HCT116 (cell line): ENCODE results near the gene CARD14. TPM values are rescaled to one million over a fixed set of nuclear protein-coding genes. Genes with fewer than 3 reads are reported as not detected.

Experiments used
- ATAC-seq: fragments of 200-7000 bp; cut with Tn5 transposase; 2 replicates; pipeline ENCODE4 v1.9.1; 2020; ENCODE audit warnings: mild to moderate bottlenecking, moderate library complexity
- BruUV-seq: library from RNA; stranded (reverse); fragments of 400-500 nt; replicated peaks from 2 replicates; lab custom pipeline; 2021; lab: Mats Ljungman, UMichigan
- CTCF ChIA-PET: fragments of 300-600 bp; sonication (Branson Sonifier 250); formaldehyde crosslinking; loops from one replicate; lab custom pipeline; 2021; ENCODE audit warnings: antibody characterized with exemption; lab: Charles Lee
- POLR2A ChIA-PET: fragments of 300-600, 350-600 bp; sonication (Branson Sonifier 250); formaldehyde crosslinking; loops from one replicate; lab custom pipeline; 2021; ENCODE audit warnings: antibody characterized with exemption; lab: Charles Lee
- RAD21 ChIA-PET, 2 experiments: fragments of 300-600 bp; sonication (Branson Sonifier 250); formaldehyde crosslinking; loops; one replicate each; lab custom pipeline; 2023; ENCODE audit warnings: low total read pairs in 2 of 2; ENCODE audit not compliant: uncharacterized antibody in 2 of 2, unreplicated experiment in 2 of 2, low non-redundant PET in 1 of 2; lab: Charles Lee
- DNase-seq: peaks from one replicate; pipeline ENCODE4 v3.0.0-alpha.2; 2010; ENCODE audit warnings: low read depth, low spot score
- H2AFZ ChIP-seq: fragments of 200-600 bp; shearing (Covaris generic), sonication (generic); 2 replicates; pipeline ENCODE4 v1.6.1; 2017; ENCODE audit warnings: low read depth, mixed run types, mixed read lengths, antibody characterized with exemption, low read length; ENCODE audit not compliant: poor library complexity, severe bottlenecking
- H3K27ac ChIP-seq: 2 replicates; pipeline ENCODE4 v1.5.1; 2012; ENCODE audit warnings: low read depth, low read length
- H3K27me3 ChIP-seq: fragments of 200-600 bp; sonication (generic); 2 replicates; pipeline ENCODE4 v1.6.1; 2016; ENCODE audit warnings: mixed run types, low read length, mixed read lengths; ENCODE audit not compliant: insufficient read depth
- H3K36me3 ChIP-seq, 2 experiments: fragments of 200-500 bp in 1 of 2; fragments of 200-600 bp in 1 of 2; sonication (Bioruptor generic) in 1 of 2; sonication (generic) in 1 of 2; 2 replicates each; pipeline versions ENCODE4 v1.5.1 to v1.6.1; 2014 to 2016; ENCODE audit warnings: low read length in 2 of 2, inconsistent platforms in 1 of 2, mixed read lengths in 1 of 2, mixed run types in 1 of 2; ENCODE audit not compliant: insufficient read depth in 2 of 2, control insufficient read depth in 1 of 2
- H3K4me1 ChIP-seq, 2 experiments: fragments of 200-600 bp in 1 of 2; sonication (generic) in 1 of 2; 2 replicates each; pipeline versions ENCODE4 v1.5.1 to v1.6.1; 2012 to 2017; ENCODE audit warnings: low read length in 2 of 2, inconsistent platforms in 1 of 2, mild to moderate bottlenecking in 1 of 2, mixed read lengths in 1 of 2, mixed run types in 1 of 2, moderate library complexity in 1 of 2; ENCODE audit not compliant: insufficient read depth in 2 of 2, control insufficient read depth in 1 of 2
- H3K4me2 ChIP-seq: fragments of 200-600 bp; sonication (generic); 2 replicates; pipeline ENCODE4 v1.6.1; 2017; ENCODE audit warnings: mixed run types, low read length, mixed read lengths
- H3K4me3 ChIP-seq, 2 experiments: fragments of 200-600 bp in 1 of 2; sonication (generic) in 1 of 2; replicated peaks in 1 of 2; 2 replicates each; pipeline ENCODE4 v1.5.1; 2011 to 2016; ENCODE audit warnings: low read length in 2 of 2, control low read depth in 1 of 2, low read depth in 1 of 2, mild to moderate bottlenecking in 1 of 2, mixed read lengths in 1 of 2, mixed run types in 1 of 2
- H3K79me2 ChIP-seq: fragments of 200-600 bp; sonication (generic); 2 replicates; pipeline ENCODE4 v1.6.1; 2017; ENCODE audit warnings: mild to moderate bottlenecking, mixed run types, low read length, moderate library complexity, mixed read lengths; ENCODE audit not compliant: insufficient read depth
- H3K9ac ChIP-seq: fragments of 200-600 bp; sonication (generic); 2 replicates; pipeline ENCODE4 v1.6.1; 2016; ENCODE audit warnings: low read length, mixed read lengths
- H3K9me2 ChIP-seq: fragments of 200-600 bp; sonication (generic), shearing (Covaris generic); 2 replicates; pipeline ENCODE4 v1.6.1; 2017; ENCODE audit warnings: mixed run types, mild to moderate bottlenecking, moderate library complexity; ENCODE audit not compliant: insufficient read depth
- H3K9me3 ChIP-seq, 2 experiments: fragments of 200-500 bp in 1 of 2; fragments of 200-600 bp in 1 of 2; sonication (Bioruptor generic) in 1 of 2; sonication (generic) in 1 of 2; 2 replicates each; pipeline ENCODE4 v1.6.1; 2014 to 2017; ENCODE audit warnings: low read length in 2 of 2, mixed read lengths in 2 of 2, inconsistent platforms in 1 of 2, low read depth in 1 of 2, mild to moderate bottlenecking in 1 of 2, mixed run types in 1 of 2, moderate library complexity in 1 of 2; ENCODE audit not compliant: control insufficient read depth in 1 of 2, insufficient read depth in 1 of 2
- H4K20me1 ChIP-seq: fragments of 200-600 bp; sonication (generic), shearing (Covaris generic); 2 replicates; pipeline ENCODE4 v1.6.1; 2017; ENCODE audit warnings: mixed run types, mild to moderate bottlenecking, moderate library complexity; ENCODE audit not compliant: insufficient read depth
- CEBPB ChIP-seq: IDR thresholded peaks from 2 replicates; pipeline ENCODE4 v1.6.1; 2012; ENCODE audit warnings: low read depth
- EGR1 ChIP-seq: IDR thresholded peaks from 2 replicates; pipeline ENCODE4 v1.6.1; 2012; ENCODE audit warnings: low read depth
- EZH2 ChIP-seq: fragments of 200-600 bp; sonication (generic); IDR thresholded peaks from 2 replicates; pipeline ENCODE4 v1.6.1; 2017; ENCODE audit warnings: antibody characterized with exemption, mixed run types
- EZH2phosphoT487 ChIP-seq: fragments of 200-600 bp; IDR thresholded peaks from 2 replicates; pipeline ENCODE4 v1.6.1; 2018; ENCODE audit warnings: antibody characterized with exemption, borderline replicate concordance
- FOSL1 ChIP-seq: IDR thresholded peaks from 2 replicates; pipeline ENCODE4 v1.6.1; 2012; ENCODE audit warnings: low read depth
- JUND ChIP-seq: IDR thresholded peaks from 2 replicates; pipeline ENCODE4 v1.6.1; 2012
- POLR2A ChIP-seq: IDR thresholded peaks from 2 replicates; pipeline ENCODE4 v1.7.0; 2011; ENCODE audit warnings: borderline replicate concordance; ENCODE audit not compliant: insufficient read depth, insufficient read length; ENCODE audit errors: extremely low read depth
- POLR2AphosphoS5 ChIP-seq: IDR thresholded peaks from 2 replicates; pipeline ENCODE4 v1.6.1; 2011; ENCODE audit warnings: mild to moderate bottlenecking, low read depth, low read length, moderate library complexity
- SP1 ChIP-seq: IDR thresholded peaks from 2 replicates; pipeline ENCODE4 v1.6.1; 2012; ENCODE audit warnings: low read depth
- TCF7L2 ChIP-seq: IDR thresholded peaks from 2 replicates; pipeline ENCODE4 v1.7.0; 2011; ENCODE audit warnings: borderline replicate concordance, inconsistent platforms; ENCODE audit not compliant: insufficient read depth, insufficient read length; ENCODE audit errors: extremely low read depth
- YY1 ChIP-seq: IDR thresholded peaks from 2 replicates; pipeline ENCODE4 v1.6.1; 2011; ENCODE audit warnings: low read length, low read depth, moderate library complexity, mild to moderate bottlenecking; ENCODE audit not compliant: insufficient replicate concordance; ENCODE audit errors: extremely low read depth
- intact Hi-C: fragments of 100-400 bp; cut with micrococcal nuclease; formaldehyde crosslinking; loops from 2 replicates; pipeline ENCODE4 v1.10.0; 2022
- total RNA-seq: library from RNA; stranded (reverse); gene quantifications from one replicate; pipeline ENCODE4 v1.2.1, GENCODE V29; 2021; ENCODE audit not compliant: unreplicated experiment
- TF ChIP-seq, protein P1 (sequence below): IDR thresholded peaks from 2 replicates; pipeline ENCODE4 v1.6.1; 2011; ENCODE audit warnings: mild to moderate bottlenecking, low read length, moderate library complexity; ENCODE audit not compliant: insufficient replicate concordance; ENCODE audit errors: extremely low read depth
- TF ChIP-seq, protein P2 (sequence below): IDR thresholded peaks from 2 replicates; pipeline ENCODE4 v1.6.1; 2012; ENCODE audit warnings: low read depth
- TF ChIP-seq, protein P3 (sequence below), 3 experiments: fragments of 200-600 bp in 1 of 3; sonication (generic) in 1 of 3; IDR thresholded peaks in 2 of 3; conservative IDR thresholded peaks in 1 of 3; 2 replicates each; pipeline ENCODE4 v1.5.1; 2012 to 2017; ENCODE audit warnings: low read depth in 2 of 3, low read length in 2 of 3, antibody characterized with exemption in 1 of 3, borderline replicate concordance in 1 of 3, control low read depth in 1 of 3, mild to moderate bottlenecking in 1 of 3, mixed read lengths in 1 of 3, mixed run types in 1 of 3, moderate library complexity in 1 of 3; ENCODE audit not compliant: insufficient read depth in 1 of 3

Gene CARD14
- total RNA-seq, 1 experiment from 2014 or later = 0.25 TPM

DNA sequence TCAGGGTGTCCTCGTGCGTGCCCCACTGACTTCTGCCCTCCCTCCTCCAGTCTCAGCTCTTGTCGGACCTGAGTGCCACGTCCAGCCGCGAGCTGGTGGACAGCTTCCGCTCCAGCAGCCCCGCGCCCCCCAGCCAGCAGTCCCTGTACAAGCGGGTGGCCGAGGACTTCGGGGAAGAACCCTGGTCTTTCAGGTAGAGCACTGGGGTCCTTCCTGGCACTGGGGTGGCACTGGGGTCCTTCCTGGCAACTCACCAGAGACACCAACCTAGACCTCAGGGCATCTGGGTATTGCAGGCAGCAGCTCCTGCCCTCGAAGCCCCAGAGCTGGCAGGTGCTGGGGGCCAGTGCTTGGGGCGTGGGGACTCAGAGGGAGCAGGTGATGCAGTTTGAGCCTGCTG is 25.3 kb downstream of the CARD14 start:
- RAD21 ChIA-PET = no interaction called here

More for the DNA sequence above, 25.3 kb downstream of the CARD14 start:
- no peaks in the 10 kb centered on the region; a peak in 1 of 4 replicates for H3K9me3 ChIP-seq
- H3K9ac ChIP-seq = no peak overlapping the region
- no peaks in the 10 kb centered on the region; the same call in 1 of the 2 replicates for H3K27me3 ChIP-seq
- H3K27ac ChIP-seq = no peak overlapping the region; the same call in 1 of the 2 replicates
- DNase-seq = no peak
- no peak overlapping the region for H2AFZ ChIP-seq
- no peak overlapping the region for H3K4me3 ChIP-seq
- no peak overlapping the region for H3K4me2 ChIP-seq
- TF ChIP-seq JUND = no peak
- TF ChIP-seq EZH2 = no peak
- TF ChIP-seq EZH2phosphoT487 = no peak
- no peak for TF ChIP-seq EGR1
- no peak for TF ChIP-seq POLR2AphosphoS5
- TF ChIP-seq, protein P1, sequence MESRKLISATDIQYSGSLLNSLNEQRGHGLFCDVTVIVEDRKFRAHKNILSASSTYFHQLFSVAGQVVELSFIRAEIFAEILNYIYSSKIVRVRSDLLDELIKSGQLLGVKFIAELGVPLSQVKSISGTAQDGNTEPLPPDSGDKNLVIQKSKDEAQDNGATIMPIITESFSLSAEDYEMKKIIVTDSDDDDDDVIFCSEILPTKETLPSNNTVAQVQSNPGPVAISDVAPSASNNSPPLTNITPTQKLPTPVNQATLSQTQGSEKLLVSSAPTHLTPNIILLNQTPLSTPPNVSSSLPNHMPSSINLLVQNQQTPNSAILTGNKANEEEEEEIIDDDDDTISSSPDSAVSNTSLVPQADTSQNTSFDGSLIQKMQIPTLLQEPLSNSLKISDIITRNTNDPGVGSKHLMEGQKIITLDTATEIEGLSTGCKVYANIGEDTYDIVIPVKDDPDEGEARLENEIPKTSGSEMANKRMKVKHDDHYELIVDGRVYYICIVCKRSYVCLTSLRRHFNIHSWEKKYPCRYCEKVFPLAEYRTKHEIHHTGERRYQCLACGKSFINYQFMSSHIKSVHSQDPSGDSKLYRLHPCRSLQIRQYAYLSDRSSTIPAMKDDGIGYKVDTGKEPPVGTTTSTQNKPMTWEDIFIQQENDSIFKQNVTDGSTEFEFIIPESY = no peak
- no peak for TF ChIP-seq POLR2A
- TF ChIP-seq FOSL1 = no peak
- TF ChIP-seq SP1 = no peak
- TF ChIP-seq, protein P2, sequence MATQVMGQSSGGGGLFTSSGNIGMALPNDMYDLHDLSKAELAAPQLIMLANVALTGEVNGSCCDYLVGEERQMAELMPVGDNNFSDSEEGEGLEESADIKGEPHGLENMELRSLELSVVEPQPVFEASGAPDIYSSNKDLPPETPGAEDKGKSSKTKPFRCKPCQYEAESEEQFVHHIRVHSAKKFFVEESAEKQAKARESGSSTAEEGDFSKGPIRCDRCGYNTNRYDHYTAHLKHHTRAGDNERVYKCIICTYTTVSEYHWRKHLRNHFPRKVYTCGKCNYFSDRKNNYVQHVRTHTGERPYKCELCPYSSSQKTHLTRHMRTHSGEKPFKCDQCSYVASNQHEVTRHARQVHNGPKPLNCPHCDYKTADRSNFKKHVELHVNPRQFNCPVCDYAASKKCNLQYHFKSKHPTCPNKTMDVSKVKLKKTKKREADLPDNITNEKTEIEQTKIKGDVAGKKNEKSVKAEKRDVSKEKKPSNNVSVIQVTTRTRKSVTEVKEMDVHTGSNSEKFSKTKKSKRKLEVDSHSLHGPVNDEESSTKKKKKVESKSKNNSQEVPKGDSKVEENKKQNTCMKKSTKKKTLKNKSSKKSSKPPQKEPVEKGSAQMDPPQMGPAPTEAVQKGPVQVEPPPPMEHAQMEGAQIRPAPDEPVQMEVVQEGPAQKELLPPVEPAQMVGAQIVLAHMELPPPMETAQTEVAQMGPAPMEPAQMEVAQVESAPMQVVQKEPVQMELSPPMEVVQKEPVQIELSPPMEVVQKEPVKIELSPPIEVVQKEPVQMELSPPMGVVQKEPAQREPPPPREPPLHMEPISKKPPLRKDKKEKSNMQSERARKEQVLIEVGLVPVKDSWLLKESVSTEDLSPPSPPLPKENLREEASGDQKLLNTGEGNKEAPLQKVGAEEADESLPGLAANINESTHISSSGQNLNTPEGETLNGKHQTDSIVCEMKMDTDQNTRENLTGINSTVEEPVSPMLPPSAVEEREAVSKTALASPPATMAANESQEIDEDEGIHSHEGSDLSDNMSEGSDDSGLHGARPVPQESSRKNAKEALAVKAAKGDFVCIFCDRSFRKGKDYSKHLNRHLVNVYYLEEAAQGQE = no peak
- TF ChIP-seq, protein P3, sequence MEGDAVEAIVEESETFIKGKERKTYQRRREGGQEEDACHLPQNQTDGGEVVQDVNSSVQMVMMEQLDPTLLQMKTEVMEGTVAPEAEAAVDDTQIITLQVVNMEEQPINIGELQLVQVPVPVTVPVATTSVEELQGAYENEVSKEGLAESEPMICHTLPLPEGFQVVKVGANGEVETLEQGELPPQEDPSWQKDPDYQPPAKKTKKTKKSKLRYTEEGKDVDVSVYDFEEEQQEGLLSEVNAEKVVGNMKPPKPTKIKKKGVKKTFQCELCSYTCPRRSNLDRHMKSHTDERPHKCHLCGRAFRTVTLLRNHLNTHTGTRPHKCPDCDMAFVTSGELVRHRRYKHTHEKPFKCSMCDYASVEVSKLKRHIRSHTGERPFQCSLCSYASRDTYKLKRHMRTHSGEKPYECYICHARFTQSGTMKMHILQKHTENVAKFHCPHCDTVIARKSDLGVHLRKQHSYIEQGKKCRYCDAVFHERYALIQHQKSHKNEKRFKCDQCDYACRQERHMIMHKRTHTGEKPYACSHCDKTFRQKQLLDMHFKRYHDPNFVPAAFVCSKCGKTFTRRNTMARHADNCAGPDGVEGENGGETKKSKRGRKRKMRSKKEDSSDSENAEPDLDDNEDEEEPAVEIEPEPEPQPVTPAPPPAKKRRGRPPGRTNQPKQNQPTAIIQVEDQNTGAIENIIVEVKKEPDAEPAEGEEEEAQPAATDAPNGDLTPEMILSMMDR (IDR thresholded peaks at IDR 0.05 in 2 of 3, conservative IDR thresholded peaks at IDR 0.05 in 1 of 3; ENCODE audit: borderline replicate concordance in 1 of 3, insufficient read depth in 1 of 3, low read depth in 2 of 3, low read length in 2 of 3) = no peak
- TF ChIP-seq TCF7L2 = no peak
- no peak for TF ChIP-seq YY1
- TF ChIP-seq CEBPB = no peak
- TF ChIP-seq, all 23 proteins: peak for 0
- ATAC-seq = no peak
- Histone ChIP-seq H4K20me1 (no peaks in the 10 kb centered on the region), H3K79me2 (no peaks in the 10 kb centered on the region), H3K9me2 (no peaks in the 10 kb centered on the region), H3K36me3 (no peaks in the 10 kb centered on the region), H3K4me1 (no peaks in the 10 kb centered on the region)
- CTCF ChIA-PET = no interaction called here
- intact Hi-C loops = no loop called here
- POLR2A ChIA-PET = no interaction called here
- BruUV-seq = no TSS peak
